ENCODE results near the gene FAM124A. TPM values are rescaled to one million over a fixed set of nuclear protein-coding genes. Genes with fewer than 3 reads are reported as not detected.

Gene FAM124A
- total RNA-seq, 1 donor from 2014 or later: 0.59 TPM

DNA sequence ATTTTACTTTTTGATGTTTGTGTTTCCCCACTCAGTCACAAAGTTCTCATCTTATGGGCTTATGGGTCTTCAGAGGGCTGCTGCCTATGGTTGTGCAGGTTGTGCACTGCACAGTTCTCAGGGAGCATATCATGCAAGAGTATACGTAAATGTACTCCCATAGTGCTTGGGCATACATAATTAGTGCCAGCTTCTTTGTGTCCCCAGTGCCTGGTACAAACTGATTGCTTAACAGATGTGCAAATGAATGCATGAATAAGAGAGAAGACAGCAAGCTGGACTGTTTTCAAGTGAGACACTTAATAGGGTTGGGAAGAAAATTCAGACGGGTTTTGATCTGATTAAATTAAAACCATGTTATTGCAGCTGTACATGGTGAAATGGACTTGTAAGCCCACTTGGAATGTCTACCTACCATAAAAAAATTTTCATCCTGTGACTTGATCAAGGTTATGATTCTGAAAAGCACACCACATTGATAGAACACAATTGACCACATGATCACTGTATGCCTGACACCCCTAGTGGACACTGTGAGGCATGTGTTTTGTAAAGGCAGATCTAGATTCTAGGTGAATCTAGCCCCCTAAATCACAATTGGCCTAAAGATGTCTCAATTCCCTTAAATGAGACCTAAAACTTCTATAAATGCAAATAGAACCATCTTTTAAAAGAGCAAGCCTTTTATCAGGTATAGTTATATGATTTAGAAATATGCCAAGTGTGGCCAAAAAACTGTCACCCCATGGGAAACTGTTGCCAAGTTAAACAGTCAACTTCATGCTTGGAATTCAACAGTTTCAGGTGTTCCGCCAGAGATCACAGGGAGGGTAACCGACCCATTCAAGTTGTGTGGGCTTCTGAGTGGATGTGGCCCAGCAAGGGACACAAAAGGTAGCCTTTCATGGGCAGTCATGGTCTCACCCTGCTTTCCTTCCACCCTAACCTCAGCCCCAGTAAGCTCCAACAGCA is 27.9 kb downstream of the FAM124A start:
- Mint-ChIP-seq H3K27ac (no peak overlapping the region), H3K9me3 (no peaks in the 10 kb centered on the region), H3K27me3 (ENCODE audit: low read depth) (no peaks in the 10 kb centered on the region), H3K36me3 (ENCODE audit: low read depth) (no peaks in the 10 kb centered on the region), H3K4me3 (ENCODE audit: low read depth) (no peak overlapping the region), H3K4me1 (ENCODE audit: low read depth) (no peaks in the 10 kb centered on the region)
- no peak for DNase-seq (ENCODE audit: low spot score)
- intact Hi-C loops (cut with micrococcal nuclease): no loop called here

DNA sequence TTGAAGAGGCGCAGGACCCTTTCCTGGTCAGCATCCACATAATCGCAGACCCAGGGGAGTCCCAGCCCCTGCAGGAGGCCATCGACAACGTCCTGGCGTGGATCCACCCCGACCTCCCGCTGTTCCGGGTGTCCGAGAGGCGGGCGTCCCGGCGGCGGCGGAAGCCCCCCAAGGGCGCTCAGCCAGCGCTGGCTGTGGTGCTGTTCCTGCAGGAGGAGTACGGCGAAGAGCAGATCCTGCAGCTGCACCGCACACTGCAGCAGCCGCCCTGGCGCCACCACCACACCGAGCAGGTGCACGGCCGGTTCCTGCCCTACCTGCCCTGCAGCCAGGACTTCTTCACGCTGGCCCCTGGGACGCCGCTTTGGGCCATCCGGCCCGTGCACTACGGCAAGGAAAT is 29.3 kb downstream of the FAM124A start:
- H3K4me3 Mint-ChIP-seq (ENCODE audit: low read depth): no peak overlapping the region
- no peaks in the 10 kb centered on the region for H3K4me1 Mint-ChIP-seq (ENCODE audit: low read depth)
- H3K9me3 Mint-ChIP-seq: no peaks in the 10 kb centered on the region
- DNase-seq (ENCODE audit: low spot score): no peak
- no peak overlapping the region for H3K27ac Mint-ChIP-seq
- intact Hi-C loops (cut with micrococcal nuclease): no loop called here
- H3K27me3 Mint-ChIP-seq (ENCODE audit: low read depth): no peaks in the 10 kb centered on the region
- H3K36me3 Mint-ChIP-seq (ENCODE audit: low read depth): no peaks in the 10 kb centered on the region

DNA sequence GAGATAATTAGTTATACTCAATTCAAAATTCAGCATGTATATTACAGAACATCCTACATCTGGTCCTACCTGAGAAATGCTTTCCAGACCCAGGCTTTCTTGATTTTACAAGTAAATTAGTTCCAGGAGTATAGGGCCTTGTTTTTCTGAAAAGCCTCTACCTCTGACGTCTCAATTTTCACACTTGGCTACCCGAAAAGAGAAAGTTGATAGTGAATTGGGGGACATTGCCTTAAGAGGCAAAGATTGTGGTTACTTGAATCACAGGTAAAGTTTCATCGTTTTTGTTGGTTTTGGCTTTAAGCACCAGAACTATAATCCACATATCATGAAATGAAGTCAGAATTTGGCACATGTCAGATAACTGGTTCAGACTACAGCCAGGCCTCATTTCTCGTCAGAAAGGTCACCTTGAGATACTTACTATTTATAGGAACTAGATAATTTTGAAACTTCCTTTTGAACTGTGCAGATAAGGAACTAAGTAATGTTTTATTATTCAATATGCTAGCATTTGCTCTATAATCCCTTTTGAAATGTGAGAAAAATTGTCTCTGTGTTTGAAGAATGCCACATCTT is 30.8 kb downstream of the FAM124A start:
- Mint-ChIP-seq H3K27me3 (ENCODE audit: low read depth) (no peaks in the 10 kb centered on the region), H3K36me3 (ENCODE audit: low read depth) (no peaks in the 10 kb centered on the region), H3K4me1 (ENCODE audit: low read depth) (no peaks in the 10 kb centered on the region), H3K9me3 (no peaks in the 10 kb centered on the region), H3K4me3 (ENCODE audit: low read depth) (no peak overlapping the region), H3K27ac (no peak overlapping the region)
- no peak for DNase-seq (ENCODE audit: low spot score)
- intact Hi-C loops (cut with micrococcal nuclease): no loop called here

DNA sequence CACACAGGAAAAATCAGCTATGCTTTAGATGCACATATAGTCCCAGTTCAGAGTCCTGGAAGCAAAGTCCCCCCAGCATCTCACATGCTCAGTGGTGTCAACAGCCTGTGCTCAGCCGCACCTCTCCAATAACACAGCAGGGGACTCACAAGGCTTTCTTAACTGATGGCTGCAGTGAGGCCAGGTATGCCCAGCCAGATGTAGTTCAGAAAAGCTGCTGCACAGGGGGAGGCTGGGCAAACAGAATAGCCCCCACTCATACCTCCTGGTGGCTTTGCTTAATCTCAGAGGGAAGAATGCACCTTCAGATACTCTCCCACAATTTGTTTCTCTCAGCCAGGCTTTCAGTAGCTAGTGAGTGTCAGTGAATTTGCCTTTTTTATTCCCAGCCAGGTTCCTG is 33.4 kb downstream of the FAM124A start:
- Mint-ChIP-seq H3K27me3 (ENCODE audit: low read depth) (no peaks in the 10 kb centered on the region), H3K27ac (no peak overlapping the region), H3K4me3 (ENCODE audit: low read depth) (no peak overlapping the region), H3K9me3 (no peaks in the 10 kb centered on the region), H3K4me1 (ENCODE audit: low read depth) (no peaks in the 10 kb centered on the region), H3K36me3 (ENCODE audit: low read depth) (no peaks in the 10 kb centered on the region)
- DNase-seq (ENCODE audit: low spot score): no peak
- intact Hi-C loops (cut with micrococcal nuclease): no loop called here

DNA sequence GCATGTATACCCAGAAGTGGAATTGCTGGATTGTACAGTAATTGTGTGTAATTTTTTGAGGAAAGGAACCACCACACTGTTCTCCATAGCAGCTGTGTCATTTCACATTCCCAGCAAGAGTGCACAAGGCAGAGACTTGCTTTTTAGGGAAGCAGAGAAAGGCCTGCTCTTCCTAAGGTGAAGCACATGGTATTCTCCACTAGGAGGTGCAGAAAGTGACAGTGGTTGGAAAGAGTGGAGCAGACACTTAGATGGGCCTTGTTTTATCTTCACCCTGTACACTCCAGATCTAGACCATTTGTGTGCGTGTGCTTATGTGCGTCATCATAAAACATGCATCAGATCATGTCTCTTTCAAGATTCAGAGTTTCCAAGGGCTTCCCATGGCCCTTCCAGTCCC is 35.0 kb downstream of the FAM124A start:
- no peaks in the 10 kb centered on the region for H3K9me3 Mint-ChIP-seq
- H3K27ac Mint-ChIP-seq: no peak overlapping the region
- intact Hi-C loops (cut with micrococcal nuclease): no loop called here
- H3K27me3 Mint-ChIP-seq (ENCODE audit: low read depth): no peaks in the 10 kb centered on the region
- no peak overlapping the region for H3K4me3 Mint-ChIP-seq (ENCODE audit: low read depth)
- no peaks in the 10 kb centered on the region for H3K4me1 Mint-ChIP-seq (ENCODE audit: low read depth)
- DNase-seq (ENCODE audit: low spot score): no peak
- H3K36me3 Mint-ChIP-seq (ENCODE audit: low read depth): no peaks in the 10 kb centered on the region

DNA sequence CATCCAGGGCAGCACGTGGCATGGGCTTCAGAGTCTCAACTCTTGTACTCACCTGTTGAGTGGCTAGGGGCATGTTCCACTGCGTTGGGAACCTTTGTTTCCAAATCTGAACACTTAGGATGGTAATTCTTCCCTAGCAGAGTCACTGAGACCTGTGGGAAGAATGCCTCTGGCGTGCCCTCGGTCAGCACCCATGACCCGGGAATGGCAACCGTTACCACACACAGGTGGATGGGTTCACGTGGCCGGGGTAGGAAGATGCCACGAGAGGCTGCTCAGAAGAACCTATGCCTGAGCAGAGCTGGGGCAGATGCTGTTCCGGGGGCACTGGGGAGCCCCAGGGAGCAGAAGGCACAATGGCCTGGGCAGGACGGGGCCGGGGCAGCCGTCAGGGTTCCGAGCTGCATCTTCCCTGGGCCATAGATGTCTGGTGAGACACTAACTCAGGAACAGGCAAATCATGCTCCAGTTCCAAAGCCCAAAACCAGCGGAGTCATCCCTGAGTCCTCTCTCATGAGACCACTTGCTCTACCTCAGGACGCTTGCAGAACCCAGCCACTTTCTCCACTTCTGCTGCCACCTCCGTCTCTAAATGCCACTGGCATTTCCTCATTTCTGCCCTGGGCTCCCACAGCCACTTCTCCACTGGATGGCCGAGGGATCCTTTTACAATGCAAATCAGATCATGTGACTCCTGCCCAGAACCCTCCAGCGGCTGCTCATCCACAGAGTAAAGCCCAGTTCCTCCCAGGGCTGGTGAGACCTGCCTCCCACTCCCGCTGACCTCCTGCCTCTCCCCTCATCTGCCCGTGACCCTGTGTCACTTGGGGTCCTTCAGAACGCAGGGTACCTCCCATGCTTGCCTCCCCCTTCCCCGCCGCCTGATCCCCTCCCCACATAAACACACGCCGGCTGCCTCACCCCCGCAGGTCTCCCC is 36.7 kb downstream of the FAM124A start:
- intact Hi-C loops (cut with micrococcal nuclease): no loop called here
- Mint-ChIP-seq H3K4me1 (ENCODE audit: low read depth) (no peaks in the 10 kb centered on the region), H3K27me3 (ENCODE audit: low read depth) (no peaks in the 10 kb centered on the region), H3K27ac (no peak overlapping the region), H3K4me3 (ENCODE audit: low read depth) (no peak overlapping the region), H3K36me3 (ENCODE audit: low read depth) (no peaks in the 10 kb centered on the region), H3K9me3 (no peaks in the 10 kb centered on the region)
- no peak for DNase-seq (ENCODE audit: low spot score)

DNA sequence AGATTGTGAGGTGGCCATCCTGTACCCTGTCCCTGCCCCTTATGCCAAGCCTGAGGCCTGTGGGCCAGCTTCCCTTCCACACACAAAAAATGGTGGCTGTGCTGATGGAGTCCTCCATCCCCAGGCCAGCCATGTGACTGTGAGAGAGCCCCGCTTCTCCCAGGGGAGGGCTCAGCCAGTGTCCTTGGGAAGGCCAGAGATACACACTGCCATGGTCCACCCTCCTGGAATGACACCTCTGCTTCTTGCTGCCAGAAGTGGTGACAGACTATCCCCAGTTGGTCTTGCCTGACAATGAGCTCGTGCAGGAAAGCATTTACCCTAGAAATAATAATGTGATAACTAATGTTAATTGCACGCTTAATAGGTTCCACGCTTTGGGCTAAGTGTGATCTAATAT is 38.0 kb downstream of the FAM124A start:
- H3K27me3 Mint-ChIP-seq (ENCODE audit: low read depth): no peaks in the 10 kb centered on the region
- no peak for DNase-seq (ENCODE audit: low spot score)
- H3K4me3 Mint-ChIP-seq (ENCODE audit: low read depth): no peak overlapping the region
- H3K36me3 Mint-ChIP-seq (ENCODE audit: low read depth): no peaks in the 10 kb centered on the region
- intact Hi-C loops (cut with micrococcal nuclease): no loop called here
- no peaks in the 10 kb centered on the region for H3K4me1 Mint-ChIP-seq (ENCODE audit: low read depth)
- no peak overlapping the region for H3K27ac Mint-ChIP-seq
- no peaks in the 10 kb centered on the region for H3K9me3 Mint-ChIP-seq

DNA sequence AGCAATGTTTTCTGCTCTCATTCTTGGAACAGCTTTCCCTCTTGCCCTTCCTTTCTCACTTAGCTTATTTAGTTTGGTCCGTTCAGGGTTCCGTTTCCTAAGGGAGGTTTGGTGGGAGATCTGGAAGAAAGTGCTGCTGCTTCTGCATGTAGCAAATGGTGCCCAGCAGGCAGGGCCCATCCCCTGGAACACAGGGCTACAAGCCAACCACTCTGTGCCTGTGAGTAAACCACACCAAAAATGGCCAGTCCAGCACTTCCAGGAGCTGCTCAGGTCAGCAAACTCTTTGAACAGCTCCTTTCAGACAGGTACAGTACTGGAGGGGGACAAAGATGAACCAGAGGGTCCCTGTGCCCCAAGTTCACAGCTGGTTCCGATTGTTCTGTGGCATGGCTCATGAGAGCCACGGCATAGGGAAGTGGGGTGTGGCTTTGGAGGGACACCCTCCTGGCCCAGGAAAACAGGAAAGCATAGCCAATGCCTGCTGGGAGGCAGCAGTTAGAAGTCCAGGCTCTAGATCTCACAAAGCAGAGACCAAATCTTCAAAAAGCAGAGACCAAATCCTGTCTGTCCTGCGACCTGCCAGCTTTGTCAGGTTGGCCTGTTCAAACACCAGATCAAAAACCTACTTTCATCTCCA is 39.5 kb downstream of the FAM124A start:
- intact Hi-C loops (cut with micrococcal nuclease): no loop called here
- Mint-ChIP-seq H3K27me3 (ENCODE audit: low read depth) (no peaks in the 10 kb centered on the region), H3K27ac (no peak overlapping the region), H3K9me3 (no peaks in the 10 kb centered on the region), H3K4me3 (ENCODE audit: low read depth) (no peak overlapping the region), H3K4me1 (ENCODE audit: low read depth) (no peaks in the 10 kb centered on the region), H3K36me3 (ENCODE audit: low read depth) (no peaks in the 10 kb centered on the region)
- no peak for DNase-seq (ENCODE audit: low spot score)

DNA sequence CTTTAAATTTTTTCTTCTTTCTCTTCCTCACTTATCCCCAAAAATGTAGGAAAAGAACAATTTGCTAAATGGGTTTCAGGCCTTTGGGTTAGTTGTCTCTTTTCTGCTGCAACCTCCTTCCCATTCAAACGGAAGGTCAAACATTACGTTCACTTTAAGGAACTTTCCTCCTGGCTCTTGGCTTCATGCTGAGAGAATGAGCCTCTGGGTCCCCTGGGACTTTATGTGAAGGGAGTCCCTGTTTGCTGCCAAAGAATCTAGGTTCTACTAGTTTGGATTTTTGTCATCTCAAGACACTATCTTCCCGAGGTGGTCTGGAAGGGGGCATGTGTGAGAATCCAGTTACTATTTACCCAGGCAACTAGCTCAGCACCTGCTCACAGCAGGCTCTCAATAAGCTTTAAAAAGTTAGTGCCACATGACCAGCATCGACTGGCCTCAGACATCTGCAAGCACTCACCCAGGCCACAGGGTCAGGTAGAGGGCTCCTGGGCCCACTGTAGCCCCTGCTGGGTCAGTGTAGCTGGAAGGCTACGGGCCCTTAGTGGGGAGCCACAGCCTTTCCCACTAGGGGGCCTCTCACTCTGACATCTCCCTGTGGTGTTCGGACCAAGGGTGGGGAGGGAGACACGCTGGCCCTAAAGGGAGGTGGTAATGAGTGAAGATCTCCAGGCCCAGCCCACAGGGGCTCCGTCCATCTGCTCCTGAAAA is 40.5 kb downstream of the FAM124A start:
- Mint-ChIP-seq H3K4me1 (ENCODE audit: low read depth) (no peaks in the 10 kb centered on the region), H3K36me3 (ENCODE audit: low read depth) (no peaks in the 10 kb centered on the region)

DNA sequence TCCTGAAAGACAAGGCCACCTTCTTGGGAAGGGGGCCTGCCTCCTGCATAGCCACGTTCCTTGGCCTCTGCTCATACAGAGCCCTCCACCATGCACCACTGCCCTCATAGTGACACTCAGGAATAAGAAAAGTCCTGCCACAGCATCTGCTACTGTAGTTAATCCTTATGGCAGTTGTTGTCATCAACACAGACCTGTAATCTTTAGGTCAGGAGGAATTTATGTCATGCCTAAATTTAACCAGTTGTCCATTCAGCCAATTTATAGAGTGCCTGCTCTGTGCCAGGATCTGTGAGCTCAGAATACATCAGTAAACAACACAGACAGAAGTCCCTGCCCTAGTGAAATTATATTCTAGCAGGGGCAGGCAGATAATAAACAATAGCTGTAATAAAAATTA is 44.4 kb downstream of the FAM124A start:
- Mint-ChIP-seq H3K27ac (no peak overlapping the region), H3K9me3 (no peaks in the 10 kb centered on the region), H3K4me3 (ENCODE audit: low read depth) (no peak overlapping the region), H3K27me3 (ENCODE audit: low read depth) (peaks cover 7% of the 10 kb centered on the region), H3K4me1 (ENCODE audit: low read depth) (no peaks in the 10 kb centered on the region), H3K36me3 (ENCODE audit: low read depth) (no peaks in the 10 kb centered on the region)
- DNase-seq (ENCODE audit: low spot score): no peak
- intact Hi-C loops (cut with micrococcal nuclease): no loop called here

More for the DNA sequence above, 40.5 kb downstream of the FAM124A start:
- H3K27ac Mint-ChIP-seq: no peak overlapping the region
- no peak overlapping the region for H3K4me3 Mint-ChIP-seq (ENCODE audit: low read depth)
- H3K27me3 Mint-ChIP-seq (ENCODE audit: low read depth): no peaks in the 10 kb centered on the region
- H3K9me3 Mint-ChIP-seq: no peaks in the 10 kb centered on the region
- no peak for DNase-seq (ENCODE audit: low spot score)
- intact Hi-C loops (cut with micrococcal nuclease): no loop called here

DNA sequence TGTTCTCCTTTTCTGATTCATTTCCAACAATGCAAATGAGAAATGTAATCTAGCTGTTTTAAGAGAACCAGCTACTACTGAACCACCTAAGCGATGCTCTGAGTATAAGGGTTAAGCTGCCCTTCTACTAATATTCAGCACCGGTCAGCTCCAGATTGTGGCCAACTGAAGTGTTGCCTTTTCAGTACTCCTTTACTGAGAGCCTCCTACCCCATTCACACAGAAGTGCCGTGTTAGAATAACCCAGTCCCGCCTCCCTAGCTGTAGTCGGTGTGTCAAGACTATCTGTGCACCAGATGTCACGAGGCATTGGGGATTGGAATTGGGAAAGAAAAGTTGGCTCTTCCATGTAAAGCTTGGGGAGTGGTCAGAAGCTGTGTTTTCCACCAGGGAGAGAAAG is 45.4 kb downstream of the FAM124A start:
- Mint-ChIP-seq H3K27me3 (ENCODE audit: low read depth) (peaks cover 10% of the 10 kb centered on the region), H3K4me1 (ENCODE audit: low read depth) (no peaks in the 10 kb centered on the region), H3K36me3 (ENCODE audit: low read depth) (no peaks in the 10 kb centered on the region), H3K9me3 (no peaks in the 10 kb centered on the region), H3K27ac (no peak overlapping the region), H3K4me3 (ENCODE audit: low read depth) (no peak overlapping the region)
- intact Hi-C loops (cut with micrococcal nuclease): no loop called here
- no peak for DNase-seq (ENCODE audit: low spot score)

DNA sequence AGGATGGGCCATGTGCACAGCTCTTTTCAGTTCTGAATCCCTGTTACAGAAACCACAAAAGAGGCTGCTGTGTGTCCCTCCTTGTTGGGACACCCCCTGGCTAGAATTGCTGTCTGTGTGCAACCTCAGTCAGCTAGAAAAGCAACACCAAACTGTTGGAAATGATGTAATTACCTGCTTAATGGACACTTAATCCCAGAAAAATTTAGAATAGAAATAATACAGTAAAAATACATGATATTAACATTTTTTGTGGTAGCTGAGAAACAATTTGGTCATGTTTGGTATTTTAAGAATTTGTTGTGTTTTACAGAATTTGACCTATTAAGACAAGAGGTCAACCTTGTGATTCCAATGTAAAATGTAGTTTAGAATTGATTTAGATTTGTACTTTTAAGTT is 46.8 kb downstream of the FAM124A start:
- Mint-ChIP-seq H3K27ac (no peak overlapping the region), H3K9me3 (no peaks in the 10 kb centered on the region), H3K4me3 (ENCODE audit: low read depth) (no peak overlapping the region), H3K27me3 (ENCODE audit: low read depth) (peaks cover 11% of the 10 kb centered on the region), H3K36me3 (ENCODE audit: low read depth) (no peaks in the 10 kb centered on the region), H3K4me1 (ENCODE audit: low read depth) (no peaks in the 10 kb centered on the region)
- no peak for DNase-seq (ENCODE audit: low spot score)
- intact Hi-C loops (cut with micrococcal nuclease): no loop called here

Measured in activated T-helper 2 cell treated with anti-CD3 and anti-CD28 coated beads, Interferon-gamma antibody, Interleukin-2, Interleukin-4, amounts not matched to agents 10 μg/mL and 5 μg/mL and 100 μg/mL, durations not matched to agents 14 hours and 24 hours and 36 hours (primary cell).